GM12878 (cell line): ENCODE results near the gene SOCS6. TPM values are rescaled to one million over a fixed set of nuclear protein-coding genes. Genes with fewer than 3 reads are reported as not detected.

Source experiments
- ATAC-seq: fragments of 200-7000 bp; cut with Tn5 transposase; 3 replicates; pipeline ENCODE4 v1.9.1; 2020; ENCODE audit warnings: mild to moderate bottlenecking, moderate library complexity
- BruUV-seq: library from RNA; stranded (reverse); fragments of 400-500 nt; replicated peaks from 2 replicates; lab custom pipeline; 2021; lab: Mats Ljungman, UMichigan
- CTCF ChIA-PET: fragments of 300-600 bp; sonication (Branson Sonifier 250); formaldehyde crosslinking; extraction: SDS; loops from one replicate; lab custom pipeline; 2021; ENCODE audit warnings: inconsistent platforms; lab: Yijun Ruan, JAX
- POLR2A ChIA-PET: fragments of 350-600 bp; formaldehyde crosslinking; extraction: SDS; loops from one replicate; lab custom pipeline; 2021; ENCODE audit warnings: inconsistent platforms; lab: Charles Lee
- RAD21 ChIA-PET: fragments of 300-600 bp; sonication (Branson Sonifier 250); formaldehyde crosslinking; loops from one replicate; lab custom pipeline; 2023; ENCODE audit warnings: antibody characterized with exemption; ENCODE audit not compliant: unreplicated experiment; lab: Charles Lee
- SMC1A ChIA-PET: fragments of 300-600 bp; sonication (Branson Sonifier 250); formaldehyde crosslinking; loops from one replicate; lab custom pipeline; 2023; ENCODE audit not compliant: unreplicated experiment, uncharacterized antibody; lab: Charles Lee
- DNase-seq: peaks from one replicate; pipeline ENCODE4 v3.0.0-alpha.2; 2011; ENCODE audit warnings: low read depth, low spot score
- FAIRE-seq: peaks from 3 replicates; lab custom pipeline; 2011; peaks lifted over from hg19 to GRCh38; lab: Jason Lieb, UNC
- H2AFZ ChIP-seq: 2 replicates; pipeline ENCODE4 v1.6.0; 2011; ENCODE audit warnings: low read depth, low read length, control low read depth; ENCODE audit not compliant: control insufficient read depth
- H3K27ac ChIP-seq: 2 replicates; pipeline ENCODE4 v1.5.1; 2011; ENCODE audit warnings: control low read depth; ENCODE audit not compliant: control insufficient read depth, insufficient read depth
- H3K27me3 ChIP-seq, 2 experiments: replicated peaks in 1 of 2; 2 replicates each; pipeline versions ENCODE4 v1.6.0 to v1.6.1; 2011; ENCODE audit warnings: low read length in 1 of 2; ENCODE audit not compliant: control insufficient read depth in 2 of 2, insufficient read depth in 2 of 2
- H3K36me3 ChIP-seq, 2 experiments: 2 replicates each; pipeline ENCODE4 v1.5.1; 2011; ENCODE audit warnings: low read length in 1 of 2; ENCODE audit not compliant: control insufficient read depth in 2 of 2, insufficient read depth in 2 of 2
- H3K4me1 ChIP-seq: 2 replicates; pipeline ENCODE4 v1.6.1; 2011; ENCODE audit warnings: mild to moderate bottlenecking, low read length, moderate library complexity, mixed read lengths; ENCODE audit not compliant: control insufficient read depth, insufficient read depth
- H3K4me2 ChIP-seq: 2 replicates; pipeline ENCODE4 v1.6.0; 2011; ENCODE audit warnings: control low read depth; ENCODE audit not compliant: control insufficient read depth, insufficient read depth
- H3K4me3 ChIP-seq: fragments of 200-600 bp; sonication (generic); 2 replicates; pipeline ENCODE4 v1.5.1; 2016
- H3K79me2 ChIP-seq: 2 replicates; pipeline ENCODE4 v1.6.0; 2011; ENCODE audit warnings: low read length; ENCODE audit not compliant: control insufficient read depth, insufficient read depth
- H3K9ac ChIP-seq: 2 replicates; pipeline ENCODE4 v1.8.0; 2011; ENCODE audit warnings: low read length, control low read depth, mixed read lengths; ENCODE audit not compliant: control insufficient read depth, insufficient read depth
- H3K9me3 ChIP-seq: replicated peaks from 3 replicates; pipeline ENCODE4 v1.5.1; 2011; ENCODE audit warnings: mild to moderate bottlenecking, low read length; ENCODE audit not compliant: control insufficient read depth, insufficient read depth
- H4K20me1 ChIP-seq: 2 replicates; pipeline ENCODE4 v1.6.0; 2011; ENCODE audit not compliant: control insufficient read depth, insufficient read depth
- ATF3 ChIP-seq: IDR thresholded peaks from 2 replicates; pipeline ENCODE4 v1.6.1; 2011; ENCODE audit warnings: low read depth, mild to moderate bottlenecking, low read length, moderate library complexity, borderline replicate concordance; ENCODE audit errors: extremely low read depth
- CREM ChIP-seq: IDR thresholded peaks from 2 replicates; pipeline ENCODE4 v1.6.1; 2014; ENCODE audit warnings: antibody characterized with exemption, low read depth
- CTCF ChIP-seq, 3 experiments: IDR thresholded peaks in 2 of 3; conservative IDR thresholded peaks in 1 of 3; 2 replicates each; pipeline ENCODE4 v1.5.1; 2011; ENCODE audit warnings: low read depth in 3 of 3, low read length in 3 of 3, mild to moderate bottlenecking in 3 of 3, control low read depth in 2 of 3, moderate library complexity in 2 of 3, inconsistent platforms in 1 of 3, mixed read lengths in 1 of 3; ENCODE audit not compliant: control insufficient read depth in 2 of 3, insufficient read depth in 1 of 3; ENCODE audit errors: extremely low read depth in 1 of 3
- FOXM1 ChIP-seq: IDR thresholded peaks from 2 replicates; pipeline ENCODE4 v1.6.1; 2012; ENCODE audit warnings: low read depth, mild to moderate bottlenecking, inconsistent platforms, low read length, moderate library complexity
- LARP7 ChIP-seq: fragments of 450-650 bp; IDR thresholded peaks from 2 replicates; pipeline ENCODE4 v1.6.1; 2017; ENCODE audit warnings: mild to moderate bottlenecking
- NRF1 ChIP-seq: conservative IDR thresholded peaks from 2 replicates; pipeline ENCODE4 v1.6.1; 2011; ENCODE audit warnings: mild to moderate bottlenecking, low read depth, low read length, improper control_type of control experiment
- POLR2AphosphoS5 ChIP-seq: IDR thresholded peaks from 2 replicates; pipeline ENCODE4 v1.6.1; 2011; ENCODE audit warnings: mild to moderate bottlenecking, low read length, inconsistent platforms
- POU2F2 ChIP-seq: IDR thresholded peaks from 3 replicates; pipeline ENCODE4 v1.6.1; 2011; ENCODE audit warnings: low read depth, mild to moderate bottlenecking, low read length, borderline replicate concordance
- RBBP5 ChIP-seq: fragments of 200-600 bp; sonication (generic); conservative IDR thresholded peaks from 2 replicates; pipeline ENCODE4 v1.6.1; 2016
- SIN3A ChIP-seq: IDR thresholded peaks from 2 replicates; pipeline ENCODE4 v1.6.1; 2012; ENCODE audit warnings: low read depth, low read length, improper control_type of control experiment
- TAF1 ChIP-seq: IDR thresholded peaks from 2 replicates; pipeline ENCODE4 v1.6.1; 2011; ENCODE audit warnings: mild to moderate bottlenecking, low read depth, low read length, borderline replicate concordance
- ZBED1 ChIP-seq: IDR thresholded peaks from 2 replicates; pipeline ENCODE4 v1.6.1; 2016; ENCODE audit warnings: borderline replicate concordance
- ZNF274 ChIP-seq: IDR thresholded peaks from one replicate; pipeline ENCODE4 v1.8.0; 2011; ENCODE audit not compliant: insufficient read length, insufficient read depth
- ZNF384 ChIP-seq: IDR thresholded peaks from 2 replicates; pipeline ENCODE4 v1.6.1; 2012; ENCODE audit warnings: low read depth, mild to moderate bottlenecking, low read length, improper control_type of control experiment, borderline replicate concordance
- ZNF592 ChIP-seq: fragments of 450-650 bp; IDR thresholded peaks from 2 replicates; pipeline ENCODE4 v1.6.1; 2017; ENCODE audit warnings: mild to moderate bottlenecking, moderate library complexity
- WGBS: methylation state at CpG from one replicate; pipeline ENCODE4 v1.1.6; 2016; ENCODE audit warnings: low lambda C conversion rate; ENCODE audit not compliant: insufficient replicate concordance, insufficient coverage; ENCODE audit errors: missing lambda C conversion rate; 5-methylcytosine and 5-hydroxymethylcytosine counted together
- in situ Hi-C: fragments of 300-500 bp; cut with MboI; formaldehyde crosslinking; loops from 9 replicates; pipeline ENCODE4 v1.14.3; 2018; ENCODE audit warnings: mixed read lengths
- intact Hi-C: fragments of 100-400 bp; cut with micrococcal nuclease; formaldehyde crosslinking; loops from one replicate; pipeline ENCODE4 v1.14.2; 2022; ENCODE audit not compliant: unreplicated experiment
- polyA plus RNA-seq, 11 experiments: library from polyadenylated mRNA; depleted of rRNA in 4 of 11; unstranded in 6 of 11; stranded (reverse) in 5 of 11; fragments of >200 nt; fragmentation: Nextera tagmentation in 4 of 11; fragmentation: Illumina TruSeq in 1 of 11; extraction: Ambion mirVana in 4 of 11; extraction: Trizol in 1 of 11; gene quantifications; 1 replicate in 1 of 11; 2 replicates in 10 of 11; pipeline versions ENCODE4 v1.2.1 to v1.2.3, GENCODE V29; 2011 to 2016; ENCODE audit warnings: inconsistent platforms in 2 of 11, missing spikeins in 2 of 11, low read depth in 1 of 11
- total RNA-seq, 4 experiments: library from RNA; depleted of rRNA in 3 of 4; stranded (reverse); fragments of >200 nt in 3 of 4; fragmentation: Illumina TruSeq in 1 of 4; extraction: Trizol in 1 of 4; gene quantifications; 2 replicates each; pipeline versions ENCODE4 v1.2.1 to v1.2.3, GENCODE V29; 2013 to 2021

SOCS6 gene
- total and polyA plus RNA-seq, 10 of the 15 experiments (the other 5 are each of a cell fraction or from before 2014, with no cell fraction given): 1.6 to 6.1 (median 4.1) TPM

DNA sequence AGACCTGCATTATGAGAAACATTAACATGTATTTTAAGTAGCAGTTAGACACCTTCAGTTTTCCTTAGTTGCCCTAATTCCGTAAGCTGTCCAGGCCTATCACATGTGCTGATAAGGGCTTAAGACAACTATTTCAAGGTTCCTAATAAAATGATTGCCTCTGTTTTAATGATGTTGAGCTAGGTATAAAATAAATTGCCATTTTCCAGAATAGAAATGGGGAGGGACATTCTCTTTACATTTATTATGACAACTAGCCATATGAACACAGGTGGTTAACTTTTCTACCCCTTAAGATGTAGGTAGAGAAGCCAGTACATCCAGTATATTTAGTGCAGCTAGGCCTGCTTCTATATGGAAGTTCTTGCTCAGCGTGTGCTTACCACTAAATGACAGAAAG is 65.9 kb downstream of the SOCS6 start:
- H3K4me2 ChIP-seq: no peak overlapping the region
- H3K9ac ChIP-seq: no peak overlapping the region
- no peak overlapping the region for H2AFZ ChIP-seq
- no peaks in the 10 kb centered on the region for H3K79me2 ChIP-seq
- POLR2A ChIA-PET: no interaction called here
- no peak for TF ChIP-seq FOXM1
- no peak for TF ChIP-seq ZNF592
- no peak for TF ChIP-seq RBBP5
- TF ChIP-seq NRF1: no peak
- TF ChIP-seq ZNF274: no peak
- no peak for TF ChIP-seq POLR2AphosphoS5
- TF ChIP-seq ZBED1: no peak
- TF ChIP-seq POU2F2: no peak
- TF ChIP-seq ZNF384: no peak
- no peak for TF ChIP-seq LARP7
- TF ChIP-seq CTCF (IDR thresholded peaks at IDR 0.05 in 2 of 3, conservative IDR thresholded peaks at IDR 0.05 in 1 of 3; ENCODE audit: control insufficient read depth in 2 of 3, extremely low read depth in 1 of 3, insufficient read depth in 1 of 3, low read depth in 3 of 3, low read length in 3 of 3): no peak
- no peak for TF ChIP-seq SIN3A
- TF ChIP-seq TAF1: no peak
- no peak for TF ChIP-seq ATF3
- no peak for TF ChIP-seq CREM
- SMC1A ChIA-PET: no interaction called here
- FAIRE-seq (no peak), DNase-seq (no peak), ATAC-seq (no peak)
- 88% methylated on average over 2 of the region's 2 CpGs for WGBS
- intact Hi-C loops: loop anchor here (5.0 kb wide), 1 partner anchor 78 kb away; no protein-coding TSS in a partner anchor
- CTCF ChIA-PET: interaction anchor here (0.6 kb wide), 1 partner anchor 35 kb away, joined by 3 read pairs; no protein-coding TSS in a partner anchor
- no peaks in the 10 kb centered on the region; the same call in none of the 3 replicates for H3K9me3 ChIP-seq
- in situ Hi-C loops: no loop called here
- H3K4me1 ChIP-seq: peaks cover 6% of the 10 kb centered on the region; the same call in 1 of the 2 replicates
- no peaks in the 10 kb centered on the region for H3K36me3 ChIP-seq
- no peak overlapping the region for H3K4me3 ChIP-seq
- no peaks in the 10 kb centered on the region for H4K20me1 ChIP-seq
- no TSS peak for BruUV-seq
- no peaks in the 10 kb centered on the region for H3K27me3 ChIP-seq
- no peak overlapping the region for H3K27ac ChIP-seq
- RAD21 ChIA-PET: no interaction called here
